HG02870 (cell line): ENCODE data around the gene MGAT5.

Source experiments
- ATAC-seq: cut with Tn5 transposase; IDR thresholded peaks from one replicate; pipeline ENCODE4 v1.9.1; 2021; ENCODE audit warnings: mild to moderate bottlenecking, moderate library complexity; ENCODE audit not compliant: unreplicated experiment

Gene MGAT5

DNA sequence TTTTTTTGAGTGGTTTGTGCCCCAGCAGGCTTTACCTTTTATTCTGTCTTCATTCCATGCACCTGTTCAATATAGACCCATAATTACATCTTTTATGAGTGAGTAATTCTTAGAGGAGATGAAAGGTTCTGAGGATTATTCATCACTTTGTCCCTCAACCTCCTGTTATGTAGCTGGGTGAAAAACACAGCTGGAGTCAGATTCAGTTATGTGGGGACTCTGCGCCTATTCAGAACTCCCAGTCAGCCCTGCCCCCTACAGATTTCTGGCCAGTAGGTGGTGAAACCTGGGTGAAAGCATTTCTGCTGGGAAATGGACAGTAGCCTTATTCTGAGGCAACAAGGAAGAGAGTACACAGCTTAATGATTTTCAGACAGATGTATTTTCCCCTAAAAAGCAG is 107.8 kb downstream of the MGAT5 start:
- ATAC-seq = no peak

DNA sequence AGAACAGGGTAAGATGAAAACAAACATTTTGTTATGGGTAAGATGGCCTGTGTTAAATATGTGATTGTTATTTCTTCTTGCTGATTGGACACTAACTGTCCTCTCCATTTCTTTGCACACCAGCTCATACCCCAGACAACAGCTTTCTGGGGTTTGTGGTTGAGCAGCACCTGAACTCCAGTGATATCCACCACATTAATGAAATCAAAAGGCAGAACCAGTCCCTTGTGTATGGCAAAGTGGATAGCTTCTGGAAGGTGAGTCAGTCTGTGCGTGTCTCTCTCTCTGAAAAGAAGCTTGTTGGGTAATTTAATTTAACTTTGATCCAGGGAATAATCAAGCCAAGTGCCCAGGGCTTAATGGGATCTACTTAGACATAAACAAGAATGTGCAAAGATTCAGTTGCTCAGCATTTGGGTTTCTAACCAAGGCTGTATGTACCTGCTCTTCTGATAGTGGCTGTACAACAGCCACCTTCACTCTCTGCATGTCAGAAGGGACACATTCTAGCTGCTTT is 108.3 kb downstream of the MGAT5 start:
- no peak for ATAC-seq

DNA sequence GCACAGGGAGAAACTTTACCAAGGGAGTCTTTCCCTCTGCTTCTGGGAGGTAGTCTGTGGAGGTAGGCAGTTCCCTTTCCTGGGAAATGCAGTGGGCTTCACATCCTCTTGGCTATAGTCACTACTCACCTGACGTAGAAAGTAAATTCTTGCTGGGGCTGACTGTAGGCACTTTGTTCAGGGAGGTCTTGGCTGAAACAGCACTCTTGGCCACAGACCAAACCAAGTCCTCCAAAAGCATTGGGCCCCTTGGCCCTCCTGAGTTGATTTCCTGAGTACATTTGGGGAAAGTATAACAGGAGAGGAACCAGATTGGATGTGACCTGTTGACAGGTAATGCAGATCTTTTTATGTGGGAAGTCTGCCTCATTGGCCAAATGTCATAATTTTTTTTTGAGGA is 108.9 kb downstream of the MGAT5 start:
- ATAC-seq = no peak

DNA sequence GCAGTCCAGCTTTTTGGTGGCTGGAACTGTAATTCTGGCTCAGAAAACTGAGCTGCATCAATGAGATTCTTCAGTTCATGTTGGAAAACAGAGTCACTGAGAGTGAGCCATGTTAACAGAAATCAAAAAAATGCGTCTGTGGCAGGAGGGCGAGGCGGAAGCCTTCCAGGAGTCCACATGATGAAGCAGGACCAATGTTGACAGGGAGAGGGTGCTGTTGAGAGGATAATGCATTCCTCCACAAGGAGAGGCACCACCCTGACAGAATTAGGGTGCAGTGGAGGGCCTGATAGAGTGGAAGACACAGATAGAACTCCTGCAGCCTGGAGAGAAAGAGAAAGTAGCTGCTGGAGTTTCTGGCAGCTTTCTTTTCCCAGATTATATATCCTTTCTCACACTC is 111.5 kb downstream of the MGAT5 start:
- no peak for ATAC-seq

DNA sequence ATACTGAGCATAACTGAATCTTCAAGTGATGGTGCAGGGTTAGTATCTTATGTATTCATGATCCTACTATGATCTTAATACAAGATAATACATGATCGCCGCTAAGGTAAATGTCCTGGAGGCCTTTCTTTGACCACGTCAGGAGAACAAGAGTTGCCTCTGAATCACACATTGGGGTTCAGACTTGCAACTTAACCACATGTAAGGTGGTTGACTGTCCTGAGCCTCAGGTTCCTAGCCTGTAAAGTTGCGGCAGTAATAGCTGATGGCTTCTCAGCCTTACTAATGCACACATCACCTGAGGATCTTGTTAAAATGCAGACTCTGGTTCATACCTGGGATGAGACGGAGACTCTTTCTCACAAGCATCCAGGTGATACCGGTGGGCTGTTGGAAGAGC is 112.5 kb downstream of the MGAT5 start:
- no peak for ATAC-seq

DNA sequence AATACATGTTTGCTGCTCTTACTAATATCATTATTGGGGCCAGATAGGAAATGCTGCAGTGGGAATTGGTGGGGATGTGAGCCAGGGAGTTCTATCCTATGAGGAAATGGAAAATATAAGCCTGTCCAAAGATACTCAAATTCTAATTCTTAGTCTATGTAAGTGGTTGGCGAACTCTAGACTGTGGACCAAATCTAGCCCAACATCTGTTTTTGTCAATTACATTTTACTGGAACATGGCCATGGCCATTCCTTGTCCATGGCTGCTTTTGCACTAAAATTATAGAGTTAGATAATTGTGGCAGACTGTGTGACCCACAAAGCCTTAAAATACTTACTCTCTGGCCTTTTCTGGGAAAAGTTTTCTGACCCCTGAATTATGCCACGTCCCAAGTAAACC is 113.3 kb downstream of the MGAT5 start:
- no peak for ATAC-seq

DNA sequence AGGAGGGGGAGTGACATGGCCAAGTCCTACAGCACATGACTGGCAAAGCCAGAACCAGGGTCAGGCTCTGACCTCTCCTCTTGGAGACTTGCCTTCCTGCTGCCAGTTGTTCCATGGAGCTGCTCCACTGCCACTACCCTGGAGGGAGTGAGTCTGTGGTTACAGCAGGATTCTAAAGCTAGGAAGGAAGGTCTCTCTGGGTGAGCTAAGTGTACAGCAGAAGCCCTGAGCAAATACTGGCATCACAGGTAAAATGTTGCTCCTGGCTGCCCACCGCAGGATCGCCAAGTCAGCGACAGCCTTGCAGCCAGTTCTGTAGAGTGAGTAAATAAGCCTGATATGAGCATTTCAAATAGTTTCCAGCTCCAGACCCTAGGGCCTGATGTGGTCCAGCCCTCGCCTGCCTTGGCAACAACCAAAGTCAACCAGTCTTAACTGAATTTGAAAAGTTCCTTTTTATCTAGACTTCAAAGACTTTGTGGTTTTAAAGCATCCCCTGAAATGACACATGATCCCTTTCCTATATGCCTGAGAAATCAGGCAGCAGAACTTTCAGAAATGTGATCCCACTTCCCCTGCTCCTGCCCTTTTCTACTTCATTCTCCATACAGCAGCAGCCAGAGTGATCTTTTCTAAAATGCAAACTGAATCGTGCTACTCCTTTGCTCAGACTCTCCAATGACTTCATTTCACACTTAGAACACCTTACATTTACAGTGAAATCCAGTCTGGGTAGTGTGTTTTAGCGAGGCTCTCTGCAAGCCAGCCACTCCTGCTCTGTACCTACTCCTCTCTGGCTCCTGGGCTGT is 114.3 kb downstream of the MGAT5 start:
- no peak for ATAC-seq

DNA sequence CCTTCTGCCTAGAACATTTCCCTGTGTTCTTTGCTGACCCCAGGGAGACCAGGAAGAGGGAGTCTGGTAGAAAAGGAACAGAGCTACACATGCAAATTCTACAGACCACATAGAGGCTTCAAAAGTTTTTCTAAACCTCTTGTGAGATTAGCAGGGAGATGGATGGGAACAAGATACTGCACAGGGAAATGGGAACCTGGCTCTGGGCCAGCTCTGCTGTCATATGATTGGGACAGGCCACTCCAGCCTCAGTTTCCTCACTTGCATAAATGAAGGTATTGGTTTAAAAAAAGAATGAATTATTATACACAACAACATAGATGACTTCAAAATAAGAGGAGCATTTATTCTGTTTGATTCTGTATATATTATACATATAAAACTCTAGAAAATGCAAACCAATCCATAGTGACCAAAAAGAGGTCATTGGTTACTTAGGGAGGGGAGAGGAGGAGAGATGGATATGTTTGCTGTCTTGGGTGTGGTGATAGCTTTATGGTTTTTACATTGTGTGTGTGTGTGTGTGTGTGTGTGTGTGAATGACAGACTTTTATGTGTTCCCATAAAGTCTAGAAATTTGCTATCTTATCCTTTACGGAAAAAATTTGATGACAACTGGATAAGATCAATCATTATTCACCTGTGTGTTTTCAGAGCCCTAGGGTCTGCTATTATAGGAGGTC is 115.5 kb downstream of the MGAT5 start:
- no peak for ATAC-seq

DNA sequence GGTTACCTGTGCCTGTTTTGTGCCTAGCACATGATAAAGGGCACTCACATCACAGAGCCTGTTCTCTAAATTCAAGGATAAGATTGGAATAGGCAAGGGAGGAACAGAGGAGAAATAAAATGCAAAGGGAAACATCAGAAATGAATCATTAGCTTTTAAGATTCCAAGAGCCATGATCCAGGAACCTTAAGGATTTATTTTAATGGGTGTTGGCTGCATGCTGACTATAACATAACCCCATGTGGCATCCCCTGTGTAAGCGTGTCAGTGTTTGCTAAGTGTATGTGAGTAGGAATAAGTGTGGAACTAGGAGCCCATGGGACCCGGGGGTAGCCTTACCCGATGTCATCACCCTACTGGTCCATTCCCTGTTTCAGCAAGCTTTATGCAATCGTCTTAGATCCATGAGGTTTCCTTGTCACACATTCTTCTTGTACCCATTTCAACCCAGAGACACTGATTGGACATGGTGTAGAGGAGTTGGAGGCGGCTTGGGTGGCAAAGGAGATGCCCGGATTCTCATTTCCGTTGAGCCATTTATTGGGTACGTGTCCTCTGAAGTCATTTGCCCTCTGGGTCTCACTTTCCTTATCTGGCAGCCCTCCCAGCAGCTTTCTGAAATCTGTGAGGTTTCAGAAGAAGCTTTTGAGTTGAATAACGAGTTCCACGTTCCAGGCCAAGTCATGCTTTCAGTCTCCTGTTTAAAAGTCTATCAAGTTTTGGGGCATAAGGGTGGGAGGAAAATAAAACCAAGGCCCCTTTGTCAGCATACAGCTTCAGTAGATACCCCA is 117.0 kb downstream of the MGAT5 start:
- no peak for ATAC-seq

DNA sequence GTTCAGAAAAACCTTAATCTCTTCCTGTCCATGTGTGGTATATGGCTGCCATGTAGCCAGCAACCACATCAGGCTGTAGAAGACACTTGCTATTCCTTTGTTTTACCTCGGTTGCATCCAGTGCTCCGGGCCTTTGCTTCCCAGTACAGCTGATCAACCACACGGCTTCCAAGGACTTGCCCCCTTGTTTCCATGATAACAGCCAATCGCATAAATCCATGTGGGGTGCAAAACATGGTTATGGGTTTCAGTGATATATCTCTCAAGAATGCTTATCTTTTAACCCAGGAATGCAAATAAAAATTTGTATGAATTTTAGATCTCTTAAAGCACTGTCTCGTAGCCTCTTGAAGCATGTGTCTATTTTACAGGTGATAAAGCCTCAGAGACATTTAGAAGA is 118.3 kb downstream of the MGAT5 start:
- ATAC-seq = no peak

DNA sequence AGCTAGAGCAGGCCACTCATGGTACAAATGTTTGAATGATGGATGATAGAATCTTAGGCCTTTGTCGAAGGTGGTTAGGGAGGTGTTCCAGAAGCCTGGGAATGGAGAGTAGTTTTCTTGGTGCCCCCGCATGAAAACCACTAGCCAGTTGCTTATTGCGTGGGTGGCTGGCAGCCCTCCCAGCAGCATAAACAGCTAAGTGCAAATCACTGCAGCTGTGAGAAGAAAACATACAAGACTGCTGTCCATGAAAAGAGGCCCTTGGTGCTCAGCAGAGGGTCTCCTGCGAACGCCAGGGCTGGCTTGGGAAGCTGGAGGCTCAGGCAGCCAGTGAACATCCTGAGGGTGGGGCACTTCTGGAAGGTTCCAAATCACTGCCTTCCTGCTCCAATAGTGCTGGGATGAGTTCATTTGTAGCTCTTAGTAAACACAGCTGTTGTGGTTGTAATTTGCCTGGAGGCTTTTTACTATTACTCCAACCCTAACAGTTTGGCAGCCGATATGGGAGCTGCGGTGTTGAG is 118.8 kb downstream of the MGAT5 start:
- ATAC-seq = no peak

DNA sequence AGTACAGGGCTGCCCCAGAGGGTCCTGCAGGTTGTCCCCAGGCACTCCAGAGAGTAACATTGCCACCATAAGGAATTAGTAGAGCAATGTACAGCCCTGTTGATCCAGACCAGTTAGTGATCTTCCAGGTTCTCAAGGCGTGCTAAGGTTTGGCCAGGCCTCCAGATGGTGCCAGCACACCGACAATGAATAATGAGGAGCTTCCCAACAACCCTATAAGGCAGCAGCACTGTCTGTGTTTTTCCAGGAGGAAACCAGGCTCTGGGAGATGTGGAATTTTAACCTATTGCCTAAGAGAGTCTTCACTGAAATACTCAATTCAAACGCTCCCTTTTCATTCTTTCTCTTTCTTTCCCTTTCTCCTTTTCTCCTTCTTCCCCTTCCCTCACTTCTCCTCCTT is 122.1 kb downstream of the MGAT5 start:
- ATAC-seq = no peak

DNA sequence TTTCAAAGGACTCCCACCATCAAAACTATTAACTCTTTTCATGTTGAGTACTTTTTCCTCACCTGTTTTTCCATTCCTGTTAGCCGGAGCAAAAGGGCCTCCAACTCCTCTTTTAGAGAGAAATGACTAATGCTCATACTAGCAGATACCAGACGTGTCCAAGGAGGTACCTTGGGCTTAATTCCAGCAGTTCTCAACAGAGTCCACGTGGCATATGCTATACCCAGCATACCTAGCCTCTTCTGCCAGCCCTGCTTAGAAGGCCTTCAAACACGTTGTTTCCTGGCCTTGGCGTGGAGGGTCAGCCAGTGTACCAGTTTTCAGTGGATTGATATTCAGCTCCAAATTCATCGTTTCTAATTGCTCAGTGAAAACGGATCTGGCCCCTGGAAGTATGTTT is 123.9 kb downstream of the MGAT5 start:
- ATAC-seq = no peak

DNA sequence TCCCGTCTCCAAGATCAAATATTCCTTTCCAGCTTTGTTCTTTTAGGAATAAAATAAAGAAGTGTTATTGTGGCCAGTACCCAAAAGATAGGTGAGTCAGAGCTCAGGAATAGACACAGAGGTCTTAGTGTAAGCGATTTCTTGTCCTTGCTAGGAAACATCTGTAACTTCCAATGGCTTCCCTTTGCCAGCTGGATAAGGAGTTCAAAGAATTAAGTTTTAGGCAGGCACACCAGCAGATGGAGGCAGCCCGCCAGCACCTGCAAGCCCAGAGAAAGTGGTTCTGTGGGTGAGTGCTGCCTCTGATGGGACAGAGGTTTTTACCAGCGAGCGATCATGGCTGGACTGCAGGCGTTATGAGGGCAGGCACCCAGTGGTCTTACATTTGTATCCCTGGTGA is 125.4 kb downstream of the MGAT5 start:
- ATAC-seq = no peak

DNA sequence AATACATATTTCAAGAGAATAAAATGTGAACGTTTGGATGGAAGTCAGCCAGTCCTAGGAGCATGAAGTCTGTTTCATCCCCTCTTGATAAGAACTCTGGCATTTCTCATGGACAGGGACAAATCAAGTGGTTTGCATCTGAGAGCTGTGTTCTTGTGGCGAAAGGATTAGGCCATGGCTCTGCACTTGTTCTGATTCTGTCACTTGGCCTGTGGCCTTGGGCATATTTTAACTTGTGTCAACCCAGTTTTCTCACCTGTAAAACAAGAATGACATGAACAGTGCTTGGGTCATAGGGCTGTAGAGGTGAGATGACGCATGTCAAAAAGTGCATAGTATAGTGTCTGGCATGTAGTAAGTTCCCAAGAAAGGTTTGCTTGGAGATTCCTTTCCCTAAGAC is 125.8 kb downstream of the MGAT5 start:
- no peak for ATAC-seq

DNA sequence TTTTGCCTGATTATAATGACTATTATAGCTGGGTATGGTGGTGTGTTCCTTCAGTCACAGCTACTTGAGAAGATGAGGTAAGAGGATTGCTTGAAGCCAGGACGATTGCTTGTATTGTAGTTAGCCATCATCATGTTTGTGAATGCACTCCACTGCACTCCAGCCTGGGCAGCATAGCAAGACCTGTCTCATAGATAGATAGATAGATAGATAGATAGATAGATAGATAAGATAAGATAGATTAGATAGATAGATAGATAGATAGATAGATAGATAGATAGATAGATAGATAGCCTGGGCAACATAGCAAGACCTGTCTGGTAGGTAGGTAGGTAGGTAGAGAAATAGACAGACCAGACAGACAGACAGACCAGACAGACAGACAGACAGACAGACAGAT is 127.3 kb downstream of the MGAT5 start:
- ATAC-seq = no peak

DNA sequence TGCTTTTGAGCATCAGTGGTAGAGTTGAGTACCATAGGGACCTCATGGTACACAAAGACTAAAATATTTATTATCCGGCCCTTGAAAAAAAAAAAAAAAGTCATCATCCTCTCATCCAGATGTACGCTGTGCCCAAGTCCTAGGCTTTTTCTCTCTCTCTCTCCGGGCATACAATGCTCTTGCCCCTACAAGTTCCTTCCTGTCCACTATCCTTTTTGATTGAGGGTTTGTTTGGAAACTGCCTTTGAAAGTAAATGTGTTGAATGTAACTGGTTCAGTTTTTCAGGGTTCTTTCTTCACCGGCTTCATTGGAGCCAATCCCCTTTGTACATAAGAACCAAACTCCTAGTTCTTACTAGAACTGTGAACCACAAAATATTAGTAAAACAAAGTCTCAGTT is 130.3 kb downstream of the MGAT5 start:
- no peak for ATAC-seq

DNA sequence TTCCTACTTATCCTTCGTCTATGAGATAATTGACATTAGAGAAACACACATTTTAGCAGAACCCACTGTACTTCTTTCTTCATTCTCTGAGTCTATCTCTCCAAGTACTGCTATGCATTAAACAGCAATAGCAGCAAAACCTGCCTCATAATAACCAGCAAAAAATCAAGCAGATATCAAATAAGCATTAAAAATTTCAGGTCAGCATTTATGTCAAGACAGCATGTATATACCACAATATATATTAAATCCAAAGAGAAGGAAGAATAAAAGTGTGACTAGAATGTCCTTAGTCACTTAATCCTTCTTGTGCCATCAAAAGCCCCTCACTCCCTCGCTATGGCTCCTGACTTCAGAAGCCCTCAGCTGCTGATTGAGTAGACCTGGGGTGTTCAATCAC is 131.3 kb downstream of the MGAT5 start:
- ATAC-seq = no peak

DNA sequence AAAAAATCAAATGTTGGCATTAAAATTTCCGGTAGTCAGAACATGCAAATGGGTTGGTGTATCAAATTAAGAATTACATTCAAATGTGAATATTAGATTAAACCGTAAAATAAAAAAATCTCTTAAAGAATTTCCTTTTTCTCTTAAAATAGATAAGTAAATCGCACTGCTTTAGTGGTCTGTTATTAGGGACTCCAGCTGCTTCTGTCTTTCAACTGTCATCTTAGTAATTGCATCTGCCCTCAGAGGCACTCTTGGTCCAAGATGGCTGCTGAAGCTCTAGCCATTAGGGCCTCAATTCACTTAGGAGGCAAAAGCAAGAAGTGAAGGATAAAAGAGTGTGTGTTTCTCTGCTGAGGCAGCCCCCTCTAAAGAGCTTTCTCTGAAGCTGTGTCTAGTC is 132.4 kb downstream of the MGAT5 start:
- ATAC-seq = no peak

DNA sequence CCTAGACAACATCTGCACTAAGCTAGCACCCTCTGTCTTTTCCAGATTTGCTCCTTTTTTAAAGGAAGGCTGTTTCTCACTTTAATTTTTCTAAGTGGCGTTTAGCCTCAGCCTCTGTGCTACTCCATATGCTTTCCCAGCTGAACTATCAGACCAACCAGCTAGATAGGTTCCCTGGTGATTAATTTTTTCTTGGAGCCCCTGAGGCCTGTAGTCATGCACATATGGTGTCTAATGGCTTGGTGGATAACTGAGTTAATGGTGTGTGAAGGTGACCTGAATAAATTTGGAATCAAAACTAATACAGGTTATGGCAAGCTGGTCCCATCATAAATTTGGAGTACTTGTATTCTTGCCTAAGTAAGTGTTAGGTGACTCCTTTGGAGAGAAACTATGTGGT is 135.5 kb downstream of the MGAT5 start:
- no peak for ATAC-seq

DNA sequence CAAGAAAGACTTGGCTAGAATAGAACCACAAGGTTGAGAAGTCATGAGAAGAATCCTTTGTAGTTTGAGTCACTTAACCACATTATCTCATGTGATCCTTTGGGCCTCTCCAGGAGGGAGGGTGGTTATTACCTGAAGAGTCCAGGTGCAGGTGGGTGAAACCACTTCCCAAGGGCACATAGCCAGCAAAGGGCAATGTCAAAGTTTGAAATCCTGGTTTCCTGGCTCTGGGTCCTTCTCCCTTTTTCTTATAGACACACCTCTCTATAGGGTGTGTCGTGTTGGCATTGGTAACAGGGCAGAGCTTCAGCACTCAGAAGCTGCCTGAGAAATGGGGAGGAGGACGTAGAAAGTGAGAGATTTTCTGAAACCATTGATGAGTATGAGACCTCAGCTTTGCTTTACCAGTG is 137.9 kb downstream of the MGAT5 start:
- peak; percentile 92 for ATAC-seq
